HCT116 (cell line): ENCODE data around the gene RAB5A. TPM values are rescaled to one million over a fixed set of nuclear protein-coding genes. Genes with fewer than 3 reads are reported as not detected.

Source experiments
- ATAC-seq: fragments of 200-7000 bp; cut with Tn5 transposase; 2 replicates; pipeline ENCODE4 v1.9.1; 2020; ENCODE audit warnings: mild to moderate bottlenecking, moderate library complexity
- BruUV-seq: library from RNA; stranded (reverse); fragments of 400-500 nt; replicated peaks from 2 replicates; lab custom pipeline; 2021; lab: Mats Ljungman, UMichigan
- CTCF ChIA-PET: fragments of 300-600 bp; sonication (Branson Sonifier 250); formaldehyde crosslinking; loops from one replicate; lab custom pipeline; 2021; ENCODE audit warnings: antibody characterized with exemption; lab: Charles Lee
- POLR2A ChIA-PET: fragments of 300-600, 350-600 bp; sonication (Branson Sonifier 250); formaldehyde crosslinking; loops from one replicate; lab custom pipeline; 2021; ENCODE audit warnings: antibody characterized with exemption; lab: Charles Lee
- RAD21 ChIA-PET, 2 experiments: fragments of 300-600 bp; sonication (Branson Sonifier 250); formaldehyde crosslinking; loops; one replicate each; lab custom pipeline; 2023; ENCODE audit warnings: low total read pairs in 2 of 2; ENCODE audit not compliant: uncharacterized antibody in 2 of 2, unreplicated experiment in 2 of 2, low non-redundant PET in 1 of 2; lab: Charles Lee
- DNase-seq: peaks from one replicate; pipeline ENCODE4 v3.0.0-alpha.2; 2010; ENCODE audit warnings: low read depth, low spot score
- H2AFZ ChIP-seq: fragments of 200-600 bp; shearing (Covaris generic), sonication (generic); 2 replicates; pipeline ENCODE4 v1.6.1; 2017; ENCODE audit warnings: low read depth, mixed run types, mixed read lengths, antibody characterized with exemption, low read length; ENCODE audit not compliant: poor library complexity, severe bottlenecking
- H3K27ac ChIP-seq: 2 replicates; pipeline ENCODE4 v1.5.1; 2012; ENCODE audit warnings: low read depth, low read length
- H3K27me3 ChIP-seq: fragments of 200-600 bp; sonication (generic); 2 replicates; pipeline ENCODE4 v1.6.1; 2016; ENCODE audit warnings: mixed run types, low read length, mixed read lengths; ENCODE audit not compliant: insufficient read depth
- H3K36me3 ChIP-seq, 2 experiments: fragments of 200-500 bp in 1 of 2; fragments of 200-600 bp in 1 of 2; sonication (Bioruptor generic) in 1 of 2; sonication (generic) in 1 of 2; 2 replicates each; pipeline versions ENCODE4 v1.5.1 to v1.6.1; 2014 to 2016; ENCODE audit warnings: low read length in 2 of 2, inconsistent platforms in 1 of 2, mixed read lengths in 1 of 2, mixed run types in 1 of 2; ENCODE audit not compliant: insufficient read depth in 2 of 2, control insufficient read depth in 1 of 2
- H3K4me1 ChIP-seq, 2 experiments: fragments of 200-600 bp in 1 of 2; sonication (generic) in 1 of 2; 2 replicates each; pipeline versions ENCODE4 v1.5.1 to v1.6.1; 2012 to 2017; ENCODE audit warnings: low read length in 2 of 2, inconsistent platforms in 1 of 2, mild to moderate bottlenecking in 1 of 2, mixed read lengths in 1 of 2, mixed run types in 1 of 2, moderate library complexity in 1 of 2; ENCODE audit not compliant: insufficient read depth in 2 of 2, control insufficient read depth in 1 of 2
- H3K4me2 ChIP-seq: fragments of 200-600 bp; sonication (generic); 2 replicates; pipeline ENCODE4 v1.6.1; 2017; ENCODE audit warnings: mixed run types, low read length, mixed read lengths
- H3K4me3 ChIP-seq, 2 experiments: fragments of 200-600 bp in 1 of 2; sonication (generic) in 1 of 2; replicated peaks in 1 of 2; 2 replicates each; pipeline ENCODE4 v1.5.1; 2011 to 2016; ENCODE audit warnings: low read length in 2 of 2, control low read depth in 1 of 2, low read depth in 1 of 2, mild to moderate bottlenecking in 1 of 2, mixed read lengths in 1 of 2, mixed run types in 1 of 2
- H3K79me2 ChIP-seq: fragments of 200-600 bp; sonication (generic); 2 replicates; pipeline ENCODE4 v1.6.1; 2017; ENCODE audit warnings: mild to moderate bottlenecking, mixed run types, low read length, moderate library complexity, mixed read lengths; ENCODE audit not compliant: insufficient read depth
- H3K9ac ChIP-seq: fragments of 200-600 bp; sonication (generic); 2 replicates; pipeline ENCODE4 v1.6.1; 2016; ENCODE audit warnings: low read length, mixed read lengths
- H3K9me2 ChIP-seq: fragments of 200-600 bp; sonication (generic), shearing (Covaris generic); 2 replicates; pipeline ENCODE4 v1.6.1; 2017; ENCODE audit warnings: mixed run types, mild to moderate bottlenecking, moderate library complexity; ENCODE audit not compliant: insufficient read depth
- H3K9me3 ChIP-seq, 2 experiments: fragments of 200-500 bp in 1 of 2; fragments of 200-600 bp in 1 of 2; sonication (Bioruptor generic) in 1 of 2; sonication (generic) in 1 of 2; 2 replicates each; pipeline ENCODE4 v1.6.1; 2014 to 2017; ENCODE audit warnings: low read length in 2 of 2, mixed read lengths in 2 of 2, inconsistent platforms in 1 of 2, low read depth in 1 of 2, mild to moderate bottlenecking in 1 of 2, mixed run types in 1 of 2, moderate library complexity in 1 of 2; ENCODE audit not compliant: control insufficient read depth in 1 of 2, insufficient read depth in 1 of 2
- H4K20me1 ChIP-seq: fragments of 200-600 bp; sonication (generic), shearing (Covaris generic); 2 replicates; pipeline ENCODE4 v1.6.1; 2017; ENCODE audit warnings: mixed run types, mild to moderate bottlenecking, moderate library complexity; ENCODE audit not compliant: insufficient read depth
- CBX3 ChIP-seq: IDR thresholded peaks from 2 replicates; pipeline ENCODE4 v1.6.1; 2012; ENCODE audit warnings: low read depth
- CEBPB ChIP-seq: IDR thresholded peaks from 2 replicates; pipeline ENCODE4 v1.6.1; 2012; ENCODE audit warnings: low read depth
- CTCF ChIP-seq, 3 experiments: fragments of 200-600 bp in 1 of 3; sonication (generic) in 1 of 3; IDR thresholded peaks in 2 of 3; conservative IDR thresholded peaks in 1 of 3; 2 replicates each; pipeline ENCODE4 v1.5.1; 2012 to 2017; ENCODE audit warnings: low read depth in 2 of 3, low read length in 2 of 3, antibody characterized with exemption in 1 of 3, borderline replicate concordance in 1 of 3, control low read depth in 1 of 3, mild to moderate bottlenecking in 1 of 3, mixed read lengths in 1 of 3, mixed run types in 1 of 3, moderate library complexity in 1 of 3; ENCODE audit not compliant: insufficient read depth in 1 of 3
- EGR1 ChIP-seq: IDR thresholded peaks from 2 replicates; pipeline ENCODE4 v1.6.1; 2012; ENCODE audit warnings: low read depth
- EZH2phosphoT487 ChIP-seq: fragments of 200-600 bp; IDR thresholded peaks from 2 replicates; pipeline ENCODE4 v1.6.1; 2018; ENCODE audit warnings: antibody characterized with exemption, borderline replicate concordance
- REST ChIP-seq: IDR thresholded peaks from 2 replicates; pipeline ENCODE4 v1.6.1; 2012; ENCODE audit warnings: low read depth
- intact Hi-C: fragments of 100-400 bp; cut with micrococcal nuclease; formaldehyde crosslinking; loops from 2 replicates; pipeline ENCODE4 v1.10.0; 2022
- total RNA-seq: library from RNA; stranded (reverse); gene quantifications from one replicate; pipeline ENCODE4 v1.2.1, GENCODE V29; 2021; ENCODE audit not compliant: unreplicated experiment

The RAB5A gene
- total RNA-seq, 1 experiment from 2014 or later, result 45.0 TPM

- TF ChIP-seq REST (no peak), CBX3 (no peak)
Measured at GRCh38 chr3:19961960-19962359, 15.1 kb downstream of the RAB5A start (continued).

GRCh38 chr3:19967208-19967607, 20.3 kb downstream of the RAB5A start:
- Histone ChIP-seq H3K27me3 (no peaks in the 10 kb centered on the region), H3K4me2 (no peak overlapping the region), H3K79me2 (peaks cover 96% of the 10 kb centered on the region), H3K9ac (no peak overlapping the region), H3K4me3 (no peak overlapping the region), H3K27ac (no peak overlapping the region), H3K9me3 (no peaks in the 10 kb centered on the region), H4K20me1 (0 out of 2 replicates have a peak, but pooled peaks cover 2% of the 10 kb centered on the region), H3K36me3 (no peaks in the 10 kb centered on the region), H3K9me2 (no peaks in the 10 kb centered on the region), H2AFZ (no peak overlapping the region), H3K4me1 (no peaks in the 10 kb centered on the region)
- DNase-seq, result no peak
- TF ChIP-seq CTCF (IDR thresholded peaks at IDR 0.05 in 2 of 3, conservative IDR thresholded peaks at IDR 0.05 in 1 of 3; ENCODE audit: borderline replicate concordance in 1 of 3, insufficient read depth in 1 of 3, low read depth in 2 of 3, low read length in 2 of 3) (no peak), EGR1 (no peak), EZH2phosphoT487 (no peak), CEBPB (no peak)
- CTCF ChIA-PET, result no interaction called here
- no peak for ATAC-seq
- no TSS peak for BruUV-seq
- RAD21 ChIA-PET, result no interaction called here
- intact Hi-C loops, result no loop called here
- POLR2A ChIA-PET, result no interaction called here
